Measurements from ENCODE around the gene NCKAP5L. TPM values are rescaled to one million over a fixed set of nuclear protein-coding genes. Genes with fewer than 3 reads are reported as not detected.
A peak's percentile ranks its signal among the peaks of the same experiment; 100 is the strongest.
"Not testable (repeated sequence)": the region's sequence is repeated elsewhere in the genome, so short reads cannot be mapped to it uniquely, and the experiment has no call there.

Gene NCKAP5L
- total RNA-seq, 1 experiment from 2014 or later, result 14.3 TPM

GRCh38 chr12:49865782-49866135 is 37.5 kb upstream of the NCKAP5L start:
- no peak for DNase-seq (ENCODE audit: low read depth)

GRCh38 chr12:49865109-49865781 is 37.0 kb upstream of the NCKAP5L start:
- DNase-seq (ENCODE audit: low read depth), result no peak

GRCh38 chr12:49864798-49865090 is 36.5 kb upstream of the NCKAP5L start:
- DNase-seq (ENCODE audit: low read depth), result no peak

GRCh38 chr12:49863946-49864797 is 36.0 kb upstream of the NCKAP5L start:
- no peak for DNase-seq (ENCODE audit: low read depth)

GRCh38 chr12:49860921-49861320 is 32.7 kb upstream of the NCKAP5L start:
- DNase-seq (ENCODE audit: low read depth), result not testable (repeated sequence)

- DNase-seq (ENCODE audit: low read depth), result not testable (repeated sequence)
Measured at GRCh38 chr12:49855890-49856289, 27.7 kb upstream of the NCKAP5L start.

GRCh38 chr12:49854976-49855375 is 26.8 kb upstream of the NCKAP5L start:
- no peak for DNase-seq (ENCODE audit: low read depth)

GRCh38 chr12:49853671-49854070 is 25.5 kb upstream of the NCKAP5L start:
- DNase-seq (ENCODE audit: low read depth), result no peak

- DNase-seq (ENCODE audit: low read depth), result no peak
Measured at GRCh38 chr12:49847161-49847560, 18.9 kb upstream of the NCKAP5L start.

GRCh38 chr12:49846032-49846431 is 17.8 kb upstream of the NCKAP5L start:
- DNase-seq (ENCODE audit: low read depth), result no peak

GRCh38 chr12:49843876-49844437 is 15.7 kb upstream of the NCKAP5L start:
- DNase-seq (ENCODE audit: low read depth), result no peak

GRCh38 chr12:49843411-49843810 is 15.2 kb upstream of the NCKAP5L start:
- no peak for DNase-seq (ENCODE audit: low read depth)

GRCh38 chr12:49842519-49843352 is 14.5 kb upstream of the NCKAP5L start, which contains the start of gene BCDIN3D:
BCDIN3D (minus strand) TSS chr12:49843106; CDS start chr12:49843087, 19 bp downstream.
- peak; percentile 98 for DNase-seq (ENCODE audit: low read depth)

GRCh38 chr12:49838973-49839633 is 10.9 kb upstream of the NCKAP5L start:
- peak; percentile 24 for DNase-seq (ENCODE audit: low read depth)

- DNase-seq (ENCODE audit: low read depth), result peak; percentile 29
Measured at GRCh38 chr12:49832836-49833421, 4.7 kb upstream of the NCKAP5L start.

- no peak for DNase-seq (ENCODE audit: low read depth)
Measured at GRCh38 chr12:49831717-49832116, 3.5 kb upstream of the NCKAP5L start.

GRCh38 chr12:49827401-49828099 is 663 bp downstream of the NCKAP5L start:
- peak; percentile 71 for DNase-seq (ENCODE audit: low read depth)

- DNase-seq (ENCODE audit: low read depth), result no peak
Measured at GRCh38 chr12:49827051-49827400, 1.2 kb downstream of the NCKAP5L start.

- DNase-seq (ENCODE audit: low read depth), result peak; percentile 25
Measured at GRCh38 chr12:49825971-49826421, 2.2 kb downstream of the NCKAP5L start.

- peak; percentile 27 for DNase-seq (ENCODE audit: low read depth)
Measured at GRCh38 chr12:49825360-49825970, 2.7 kb downstream of the NCKAP5L start.

Measured in Daoy (cell line).